ENCODE measurements around the gene PXDC1. TPM values are rescaled to one million over a fixed set of nuclear protein-coding genes. Genes with fewer than 3 reads are reported as not detected.
"Not testable (repeated sequence)": the region's sequence is repeated elsewhere in the genome, so short reads cannot be mapped to it uniquely, and the experiment has no call there.

The PXDC1 gene
- total and polyA plus RNA-seq, 2 donors (not counting 3 experiments of a cell fraction or from before 2014, with no cell fraction given): 60.9 to 121 TPM

DNA sequence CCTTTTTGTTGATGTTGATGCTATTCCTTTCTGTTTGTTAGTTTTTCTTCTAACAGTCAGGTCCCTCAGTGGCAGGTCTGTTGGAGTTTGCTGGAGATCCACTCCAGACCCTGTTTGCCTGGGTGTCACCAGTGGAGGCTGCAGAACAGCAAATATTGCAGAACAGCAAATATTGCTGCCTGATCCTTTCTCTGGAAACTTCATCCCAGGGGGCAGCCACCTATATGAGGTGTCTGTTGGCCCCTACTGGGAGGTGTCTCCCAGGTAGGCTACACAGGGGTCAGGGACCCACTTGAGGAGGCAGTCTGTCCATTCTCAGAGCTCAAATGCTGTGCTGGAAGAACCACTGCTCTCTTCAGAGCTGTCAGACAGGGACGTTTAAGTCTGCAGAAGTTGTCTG is 74.2 kb downstream of the PXDC1 start:
- H3K9me1 ChIP-seq (replicated peaks; ENCODE audit: control insufficient read depth, extremely low read depth, insufficient read depth, low read length); H3K9me3 ChIP-seq (replicated peaks; ENCODE audit: control insufficient read depth, insufficient read depth, low read length); dilution Hi-C loops (cut with MboI; ENCODE audit: extremely low pct_ligation_motif_present, low sequenced_read_pairs); H4K20me1 ChIP-seq (replicated peaks; ENCODE audit: control insufficient read depth, extremely low read depth, insufficient read depth, low read length); intact Hi-C loops (cut with micrococcal nuclease); H2AFZ ChIP-seq (ENCODE audit: low read depth, low read length); H3K4me2 ChIP-seq (ENCODE audit: insufficient read depth, low read length); H3K36me3 ChIP-seq (ENCODE audit: control insufficient read depth in 2 of 2, extremely low read depth in 1 of 2, insufficient read depth in 2 of 2, low read length in 2 of 2); H3K79me2 ChIP-seq (ENCODE audit: control insufficient read depth, insufficient read depth, low read length); H3K27me3 ChIP-seq (ENCODE audit: control insufficient read depth in 2 of 2, insufficient read depth in 2 of 2, low read length in 2 of 2); POLR2A ChIA-PET; BruUV-seq (replicated peaks); H3K4me1 ChIP-seq (ENCODE audit: control insufficient read depth, extremely low read depth, insufficient read depth, low read length); H3K27ac ChIP-seq (ENCODE audit: insufficient read depth, low read depth, low read length); DNase-seq (ENCODE audit: low read depth, low spot score); H3K9ac ChIP-seq (replicated peaks; ENCODE audit: extremely low read depth, insufficient read depth, low read length); CTCF ChIA-PET; FAIRE-seq; H3K4me3 ChIP-seq (replicated peaks in 1 of 3; ENCODE audit: insufficient read depth in 1 of 3, low read depth in 1 of 3, low read length in 3 of 3): not testable (repeated sequence)

Small RNA genes within 50 kb of the gene (small RNA-seq; reads per million reads assigned to genes)
- gene AL033523.1 (ENCODE audit: insufficient read depth, insufficient read length, low read depth, low replicate concordance): not detected

Other genes with a start within 250 kb of the PXDC1 start
- 10.0 and 10.4 TPM in 2 replicates for gene FAM50B, start 97.7 kb upstream of the PXDC1 start, total RNA-seq
- gene FAM50B, start 97.7 kb upstream of the PXDC1 start, polyA plus RNA-seq: 13.9 and 14.1 TPM in 2 replicates

Measured in endothelial cell of umbilical vein (primary cell).